ENCODE data around the gene CDNF.

- TF ChIP-seq CTCF (IDR thresholded peaks at IDR 0.05) (no peak), POLR2A (IDR thresholded peaks at IDR 0.05) (no peak)
Observed at GRCh38 chr10:14772399-14772798, 65.4 kb downstream of the CDNF start.
